HepG2 (cell line): Measurements from ENCODE around the gene BATF. TPM values are rescaled to one million over a fixed set of nuclear protein-coding genes. Genes with fewer than 3 reads are reported as not detected.
A peak's percentile ranks its signal among the peaks of the same experiment; 100 is the strongest.

Experiments used
- AGO1 ChIP-seq: fragments of 200-400 bp; formaldehyde crosslinking; IDR thresholded peaks from 2 replicates; pipeline ENCODE4 v1.6.1; 2017; ENCODE audit warnings: mild to moderate bottlenecking, low read depth, low read length, moderate library complexity; ENCODE audit not compliant: poor library complexity, severe bottlenecking
- ARNTL ChIP-seq: sonication (generic); formaldehyde crosslinking; IDR thresholded peaks from 2 replicates; pipeline ENCODE4 v1.4.0; 2020; ENCODE audit warnings: mild to moderate bottlenecking, missing genetic modification reagents
- ATF5 ChIP-seq: sonication (generic); formaldehyde crosslinking; IDR thresholded peaks from 2 replicates; pipeline ENCODE4 v1.4.0; 2020; ENCODE audit warnings: mild to moderate bottlenecking, low read depth, missing genetic modification reagents
- BRD4 ChIP-seq: sonication (generic); formaldehyde crosslinking; IDR thresholded peaks from 2 replicates; pipeline ENCODE4 v1.4.0; 2020; ENCODE audit warnings: missing genetic modification reagents
- FOXO4 ChIP-seq: sonication (generic); formaldehyde crosslinking; conservative IDR thresholded peaks from 2 replicates; pipeline ENCODE4 v1.8.1; 2023; ENCODE audit warnings: missing genetic modification reagents
- HMG20A ChIP-seq: IDR thresholded peaks from 2 replicates; pipeline ENCODE4 v1.6.1; 2016; ENCODE audit warnings: borderline replicate concordance
- HNF4A ChIP-seq: sonication (generic); formaldehyde crosslinking; IDR thresholded peaks from 2 replicates; pipeline ENCODE4 v1.4.0; 2020; ENCODE audit warnings: missing genetic modification reagents
- IRF2 ChIP-seq: IDR thresholded peaks from 2 replicates; pipeline ENCODE4 v1.6.1; 2018; ENCODE audit warnings: missing genetic modification reagents, missing compliant biosample characterization
- MAF1 ChIP-seq: sonication (generic); formaldehyde crosslinking; IDR thresholded peaks from 2 replicates; pipeline ENCODE4 v1.5.0; 2020; ENCODE audit warnings: missing genetic modification reagents, borderline replicate concordance
- MIER3 ChIP-seq: IDR thresholded peaks from 2 replicates; pipeline ENCODE4 v1.6.1; 2016; ENCODE audit warnings: missing compliant biosample characterization, borderline replicate concordance
- NR2C2 ChIP-seq: sonication (generic); formaldehyde crosslinking; IDR thresholded peaks from 2 replicates; pipeline ENCODE4 v1.4.0; 2020; ENCODE audit warnings: missing genetic modification reagents, mild to moderate bottlenecking, moderate library complexity, borderline replicate concordance
- NRL ChIP-seq: sonication (generic); formaldehyde crosslinking; IDR thresholded peaks from 2 replicates; pipeline ENCODE4 v1.5.0; 2020; ENCODE audit warnings: missing genetic modification reagents, mild to moderate bottlenecking, moderate library complexity, borderline replicate concordance
- PRDM15 ChIP-seq: sonication (generic); formaldehyde crosslinking; IDR thresholded peaks from 2 replicates; pipeline ENCODE4 v1.4.0; 2020; ENCODE audit warnings: missing genetic modification reagents
- RAD51 ChIP-seq: fragments of 450-650 bp; IDR thresholded peaks from 2 replicates; pipeline ENCODE4 v1.6.1; 2016; ENCODE audit warnings: borderline replicate concordance
- SP1 ChIP-seq, 2 experiments: fragments of 450-650 bp in 1 of 2; sonication (generic) in 1 of 2; formaldehyde crosslinking in 1 of 2; IDR thresholded peaks; 2 replicates each; pipeline versions ENCODE4 v1.4.0 to v1.6.1; 2016 to 2020; ENCODE audit warnings: missing genetic modification reagents in 1 of 2
- TMF1 ChIP-seq: sonication (generic); formaldehyde crosslinking; IDR thresholded peaks from 2 replicates; pipeline ENCODE4 v1.8.1; 2022; ENCODE audit warnings: low read depth, missing genetic modification reagents
- ZNF709 ChIP-seq: sonication (generic); formaldehyde crosslinking; IDR thresholded peaks from 2 replicates; pipeline ENCODE4 v1.5.0; 2020; ENCODE audit warnings: mild to moderate bottlenecking, missing genetic modification reagents
- ZNF737 ChIP-seq: sonication (generic); formaldehyde crosslinking; IDR thresholded peaks from 2 replicates; pipeline ENCODE4 v1.5.0; 2020; ENCODE audit warnings: missing genetic modification reagents, mild to moderate bottlenecking, borderline replicate concordance
- ZNF747 ChIP-seq: sonication (generic); formaldehyde crosslinking; IDR thresholded peaks from 2 replicates; pipeline ENCODE4 v1.8.1; 2023; ENCODE audit warnings: missing genetic modification reagents, mild to moderate bottlenecking, borderline replicate concordance
- polyA plus RNA-seq, 8 experiments: library from polyadenylated mRNA; depleted of rRNA in 3 of 8; stranded (reverse) in 7 of 8; unstranded in 1 of 8; fragments of >200 nt; fragmentation: Illumina TruSeq in 4 of 8; extraction: Trizol in 4 of 8; gene quantifications; 2 replicates each; pipeline versions ENCODE4 v1.2.1 to v1.2.3, GENCODE V29; 2011 to 2016; ENCODE audit warnings: low read depth in 4 of 8, missing spikeins in 1 of 8, mixed read lengths in 1 of 8; ENCODE audit not compliant: insufficient read depth in 1 of 8
- total RNA-seq, 5 experiments: library from RNA; depleted of rRNA; stranded (reverse); fragments of >200 nt; fragmentation: Illumina TruSeq; extraction: Trizol; gene quantifications; 2 replicates each; pipeline ENCODE4 v1.2.3, GENCODE V29; 2016; ENCODE audit warnings: low read depth in 1 of 5

BATF gene
- total and polyA plus RNA-seq, 2 of the 13 experiments (the other 11 are each of a cell fraction or from before 2014, with no cell fraction given), result 0.22 to 0.37 TPM

GRCh38 chr14:75513911-75514672 lies 8.2 kb upstream of the BATF start (continued):
- TF ChIP-seq HMG20A (CRISPR knock-in tag) (peak; percentile 24; the same call in 1 of the 2 replicates), PRDM15 (no peak), BRD4 (CRISPR knock-in tag) (no peak), ZNF737 (CRISPR knock-in tag) (no peak), FOXO4 (CRISPR knock-in tag) (no peak), ARNTL (CRISPR knock-in tag) (no peak), MAF1 (CRISPR knock-in tag) (no peak), ZNF747 (CRISPR knock-in tag) (no peak), IRF2 (CRISPR knock-in tag) (no peak), NR2C2 (no peak), SP1 (IDR thresholded peaks at IDR 0.05) (no peak), SP1 (CRISPR knock-in tag; IDR thresholded peaks at IDR 0.05) (no peak), ATF5 (CRISPR knock-in tag) (no peak), HNF4A (CRISPR knock-in tag) (peak; percentile 35; the same call in 1 of the 2 replicates), RAD51 (no peak), ZNF709 (CRISPR knock-in tag) (no peak), MIER3 (no peak), TMF1 (CRISPR knock-in tag) (no peak), NRL (no peak), AGO1 (no peak)
